OCI-LY1 (cell line): ENCODE results near the gene FAM204A.

Experiments
- EZH2 ChIP-seq: fragments of 200-600 bp; sonication (generic), shearing (Covaris generic); IDR thresholded peaks from 2 replicates; pipeline ENCODE4 v1.8.0; 2017; ENCODE audit warnings: borderline replicate concordance, mixed run types, mild to moderate bottlenecking, antibody characterized with exemption, low read length, moderate library complexity, mixed read lengths
- TF ChIP-seq, protein P1 (sequence below): fragments of 200-600 bp; sonication (generic), shearing (Covaris generic); IDR thresholded peaks from 2 replicates; pipeline ENCODE4 v1.5.1; 2017; ENCODE audit warnings: mild to moderate bottlenecking, antibody characterized with exemption, low read length, moderate library complexity, mixed read lengths

DNA sequence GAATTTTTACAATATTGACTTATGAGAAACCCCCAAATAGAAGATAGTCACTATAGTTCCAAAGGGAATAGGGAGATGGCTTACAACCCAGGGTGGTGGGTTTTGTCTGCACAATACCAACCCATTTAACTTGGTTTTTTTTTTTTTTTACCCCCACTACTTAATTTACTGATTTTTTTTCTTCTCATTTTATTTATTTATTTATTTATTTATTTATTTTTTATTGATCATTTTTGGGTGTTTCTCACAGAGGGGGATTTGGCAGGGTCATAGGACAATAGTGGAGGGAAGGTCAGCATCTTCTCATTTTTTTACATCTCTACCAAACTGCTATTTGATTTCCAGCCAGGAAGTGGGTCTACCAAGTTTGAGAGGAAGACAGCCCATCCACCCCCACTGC is 77.9 kb downstream of the FAM204A start:
- TF ChIP-seq, protein P1, sequence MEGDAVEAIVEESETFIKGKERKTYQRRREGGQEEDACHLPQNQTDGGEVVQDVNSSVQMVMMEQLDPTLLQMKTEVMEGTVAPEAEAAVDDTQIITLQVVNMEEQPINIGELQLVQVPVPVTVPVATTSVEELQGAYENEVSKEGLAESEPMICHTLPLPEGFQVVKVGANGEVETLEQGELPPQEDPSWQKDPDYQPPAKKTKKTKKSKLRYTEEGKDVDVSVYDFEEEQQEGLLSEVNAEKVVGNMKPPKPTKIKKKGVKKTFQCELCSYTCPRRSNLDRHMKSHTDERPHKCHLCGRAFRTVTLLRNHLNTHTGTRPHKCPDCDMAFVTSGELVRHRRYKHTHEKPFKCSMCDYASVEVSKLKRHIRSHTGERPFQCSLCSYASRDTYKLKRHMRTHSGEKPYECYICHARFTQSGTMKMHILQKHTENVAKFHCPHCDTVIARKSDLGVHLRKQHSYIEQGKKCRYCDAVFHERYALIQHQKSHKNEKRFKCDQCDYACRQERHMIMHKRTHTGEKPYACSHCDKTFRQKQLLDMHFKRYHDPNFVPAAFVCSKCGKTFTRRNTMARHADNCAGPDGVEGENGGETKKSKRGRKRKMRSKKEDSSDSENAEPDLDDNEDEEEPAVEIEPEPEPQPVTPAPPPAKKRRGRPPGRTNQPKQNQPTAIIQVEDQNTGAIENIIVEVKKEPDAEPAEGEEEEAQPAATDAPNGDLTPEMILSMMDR, result no peak
- no peak for TF ChIP-seq EZH2
